Neural cell (in vitro differentiated cells): ENCODE data around the gene SPP1. TPM values are rescaled to one million over a fixed set of nuclear protein-coding genes. Genes with fewer than 3 reads are reported as not detected.
"Not testable (repeated sequence)": the region's sequence is repeated elsewhere in the genome, so short reads cannot be mapped to it uniquely, and the experiment has no call there.

ENCODE experiments used
- H2AFZ ChIP-seq: fragments of 200-600, 300-800 bp; sonication (generic), shearing (Covaris generic); 2 replicates; pipeline ENCODE4 v1.6.0; 2014; ENCODE audit warnings: low read depth, mild to moderate bottlenecking, antibody characterized with exemption, low read length, moderate library complexity
- H3F3A ChIP-seq: fragments of 200-600 bp; shearing (Covaris generic); 2 replicates; pipeline ENCODE4 v1.6.1; 2016; ENCODE audit warnings: mild to moderate bottlenecking, moderate library complexity, mixed read lengths, antibody characterized with exemption, low read length; ENCODE audit not compliant: insufficient read depth, poor library complexity, severe bottlenecking
- H3K27ac ChIP-seq: fragments of 200-600, 300-800 bp; sonication (generic), shearing (Covaris generic); 2 replicates; pipeline ENCODE4 v1.5.1; 2014; ENCODE audit warnings: mild to moderate bottlenecking, low read length, moderate library complexity
- H3K27me3 ChIP-seq: fragments of 300-800, 200-600 bp; sonication (generic), shearing (Covaris generic); 2 replicates; pipeline ENCODE4 v1.6.0; 2014; ENCODE audit warnings: mild to moderate bottlenecking, low read depth, low read length, moderate library complexity; ENCODE audit not compliant: insufficient read depth
- H3K36me3 ChIP-seq: fragments of 300-800, 200-600 bp; sonication (generic), shearing (Covaris generic); 2 replicates; pipeline ENCODE4 v1.5.1; 2014; ENCODE audit warnings: mild to moderate bottlenecking, antibody characterized with exemption, low read length, moderate library complexity; ENCODE audit not compliant: insufficient read depth
- H3K4me2 ChIP-seq: fragments of 300-800, 200-600 bp; sonication (generic), shearing (Covaris generic); 2 replicates; pipeline ENCODE4 v1.6.0; 2014; ENCODE audit warnings: mild to moderate bottlenecking, low read length
- H3K4me3 ChIP-seq: fragments of 300-800, 200-600 bp; sonication (generic), shearing (Covaris generic); 2 replicates; pipeline ENCODE4 v1.5.1; 2014; ENCODE audit warnings: mild to moderate bottlenecking, low read length, moderate library complexity
- H3K79me2 ChIP-seq: fragments of 200-600 bp; shearing (Covaris generic); replicated peaks from 2 replicates; pipeline ENCODE4 v1.6.0; 2014; ENCODE audit warnings: mild to moderate bottlenecking, low read length, moderate library complexity; ENCODE audit not compliant: insufficient read depth
- H3K9ac ChIP-seq: fragments of 300-800, 200-600 bp; sonication (generic), shearing (Covaris generic); 2 replicates; pipeline ENCODE4 v1.6.1; 2016; ENCODE audit warnings: mild to moderate bottlenecking, low read length, mixed read lengths
- H3K9me2 ChIP-seq: fragments of 200-600 bp; shearing (Covaris generic); 2 replicates; pipeline ENCODE4 v1.6.1; 2016; ENCODE audit warnings: mild to moderate bottlenecking, low read length, mixed read lengths; ENCODE audit not compliant: insufficient read depth
- H3K9me3 ChIP-seq: fragments of 200-600, 300-800 bp; sonication (generic), shearing (Covaris generic); 2 replicates; pipeline ENCODE4 v1.6.1; 2016; ENCODE audit warnings: mild to moderate bottlenecking, mixed run types, low read length, moderate library complexity, mixed read lengths
- H4K20me1 ChIP-seq: fragments of 200-600 bp; shearing (Covaris generic); 2 replicates; pipeline ENCODE4 v1.6.1; 2016; ENCODE audit warnings: mild to moderate bottlenecking, mixed run types; ENCODE audit not compliant: insufficient read depth
- EP300 ChIP-seq: fragments of 450-650 bp; conservative IDR thresholded peaks from 2 replicates; pipeline ENCODE4 v1.6.1; 2014; ENCODE audit warnings: antibody characterized with exemption, mild to moderate bottlenecking, moderate library complexity; ENCODE audit not compliant: poor library complexity, severe bottlenecking
- EZH2 ChIP-seq: fragments of 200-600, 300-800 bp; shearing (Covaris generic), sonication (generic); IDR thresholded peaks from 2 replicates; pipeline ENCODE4 v1.6.1; 2014; ENCODE audit warnings: antibody characterized with exemption, low read length, borderline replicate concordance, mild to moderate bottlenecking; ENCODE audit not compliant: insufficient read depth, poor library complexity, severe bottlenecking
- MXI1 ChIP-seq: fragments of 450-650 bp; conservative IDR thresholded peaks from 2 replicates; pipeline ENCODE4 v1.6.1; 2014; ENCODE audit warnings: antibody characterized with exemption, mild to moderate bottlenecking; ENCODE audit not compliant: poor library complexity, severe bottlenecking
- POLR2AphosphoS5 ChIP-seq: IDR thresholded peaks from 2 replicates; pipeline ENCODE4 v1.6.1; 2012
- RAD21 ChIP-seq: fragments of 450-650 bp; conservative IDR thresholded peaks from 2 replicates; pipeline ENCODE4 v1.6.1; 2014; ENCODE audit warnings: antibody characterized with exemption, mild to moderate bottlenecking, moderate library complexity
- SMC3 ChIP-seq: fragments of 450-650 bp; conservative IDR thresholded peaks from 2 replicates; pipeline ENCODE4 v1.6.1; 2014; ENCODE audit warnings: antibody characterized with exemption, mild to moderate bottlenecking, moderate library complexity; ENCODE audit not compliant: poor library complexity
- TAF1 ChIP-seq: IDR thresholded peaks from 2 replicates; pipeline ENCODE4 v1.6.1; 2012; ENCODE audit warnings: low read depth
- polyA plus RNA-seq: library from polyadenylated mRNA; depleted of rRNA; stranded (reverse); fragments of >200 nt; gene quantifications from 2 replicates; pipeline ENCODE4 v1.2.3, GENCODE V29; 2014
- TF ChIP-seq, protein P1 (sequence below): fragments of 450-650 bp; IDR thresholded peaks from 2 replicates; pipeline ENCODE4 v1.5.1; 2014; ENCODE audit warnings: antibody characterized with exemption, mild to moderate bottlenecking, moderate library complexity; ENCODE audit not compliant: poor library complexity, severe bottlenecking
- TF ChIP-seq, protein P2 (sequence below): IDR thresholded peaks from 2 replicates; pipeline ENCODE4 v1.6.1; 2012; ENCODE audit warnings: borderline replicate concordance

SPP1 gene
- polyA plus RNA-seq, 1 donor from 2014 or later, result 0.35 TPM

DNA sequence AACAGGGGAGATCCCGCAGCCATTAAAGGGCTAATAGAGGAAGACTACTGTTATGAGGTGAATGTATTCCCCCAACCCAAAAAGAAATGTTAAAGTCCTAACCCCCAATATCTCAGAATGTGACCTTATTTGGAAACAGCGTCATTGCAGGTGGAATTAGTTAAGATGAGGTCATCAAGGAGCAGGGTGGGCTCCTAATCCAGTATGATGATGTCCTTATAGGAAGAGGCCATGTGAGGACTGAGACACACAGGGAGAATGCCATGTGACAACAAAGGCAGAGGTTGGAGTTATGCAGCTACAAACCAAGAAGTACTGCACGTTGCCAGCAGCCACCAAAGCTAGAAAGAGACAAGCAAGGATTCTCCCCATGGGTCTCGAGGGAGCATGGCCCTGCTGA, 14.3 kb downstream of the SPP1 start:
- TF ChIP-seq, protein P1, sequence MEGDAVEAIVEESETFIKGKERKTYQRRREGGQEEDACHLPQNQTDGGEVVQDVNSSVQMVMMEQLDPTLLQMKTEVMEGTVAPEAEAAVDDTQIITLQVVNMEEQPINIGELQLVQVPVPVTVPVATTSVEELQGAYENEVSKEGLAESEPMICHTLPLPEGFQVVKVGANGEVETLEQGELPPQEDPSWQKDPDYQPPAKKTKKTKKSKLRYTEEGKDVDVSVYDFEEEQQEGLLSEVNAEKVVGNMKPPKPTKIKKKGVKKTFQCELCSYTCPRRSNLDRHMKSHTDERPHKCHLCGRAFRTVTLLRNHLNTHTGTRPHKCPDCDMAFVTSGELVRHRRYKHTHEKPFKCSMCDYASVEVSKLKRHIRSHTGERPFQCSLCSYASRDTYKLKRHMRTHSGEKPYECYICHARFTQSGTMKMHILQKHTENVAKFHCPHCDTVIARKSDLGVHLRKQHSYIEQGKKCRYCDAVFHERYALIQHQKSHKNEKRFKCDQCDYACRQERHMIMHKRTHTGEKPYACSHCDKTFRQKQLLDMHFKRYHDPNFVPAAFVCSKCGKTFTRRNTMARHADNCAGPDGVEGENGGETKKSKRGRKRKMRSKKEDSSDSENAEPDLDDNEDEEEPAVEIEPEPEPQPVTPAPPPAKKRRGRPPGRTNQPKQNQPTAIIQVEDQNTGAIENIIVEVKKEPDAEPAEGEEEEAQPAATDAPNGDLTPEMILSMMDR, result no peak
- no peak for TF ChIP-seq EP300
- TF ChIP-seq POLR2AphosphoS5, result no peak
- TF ChIP-seq, protein P2, sequence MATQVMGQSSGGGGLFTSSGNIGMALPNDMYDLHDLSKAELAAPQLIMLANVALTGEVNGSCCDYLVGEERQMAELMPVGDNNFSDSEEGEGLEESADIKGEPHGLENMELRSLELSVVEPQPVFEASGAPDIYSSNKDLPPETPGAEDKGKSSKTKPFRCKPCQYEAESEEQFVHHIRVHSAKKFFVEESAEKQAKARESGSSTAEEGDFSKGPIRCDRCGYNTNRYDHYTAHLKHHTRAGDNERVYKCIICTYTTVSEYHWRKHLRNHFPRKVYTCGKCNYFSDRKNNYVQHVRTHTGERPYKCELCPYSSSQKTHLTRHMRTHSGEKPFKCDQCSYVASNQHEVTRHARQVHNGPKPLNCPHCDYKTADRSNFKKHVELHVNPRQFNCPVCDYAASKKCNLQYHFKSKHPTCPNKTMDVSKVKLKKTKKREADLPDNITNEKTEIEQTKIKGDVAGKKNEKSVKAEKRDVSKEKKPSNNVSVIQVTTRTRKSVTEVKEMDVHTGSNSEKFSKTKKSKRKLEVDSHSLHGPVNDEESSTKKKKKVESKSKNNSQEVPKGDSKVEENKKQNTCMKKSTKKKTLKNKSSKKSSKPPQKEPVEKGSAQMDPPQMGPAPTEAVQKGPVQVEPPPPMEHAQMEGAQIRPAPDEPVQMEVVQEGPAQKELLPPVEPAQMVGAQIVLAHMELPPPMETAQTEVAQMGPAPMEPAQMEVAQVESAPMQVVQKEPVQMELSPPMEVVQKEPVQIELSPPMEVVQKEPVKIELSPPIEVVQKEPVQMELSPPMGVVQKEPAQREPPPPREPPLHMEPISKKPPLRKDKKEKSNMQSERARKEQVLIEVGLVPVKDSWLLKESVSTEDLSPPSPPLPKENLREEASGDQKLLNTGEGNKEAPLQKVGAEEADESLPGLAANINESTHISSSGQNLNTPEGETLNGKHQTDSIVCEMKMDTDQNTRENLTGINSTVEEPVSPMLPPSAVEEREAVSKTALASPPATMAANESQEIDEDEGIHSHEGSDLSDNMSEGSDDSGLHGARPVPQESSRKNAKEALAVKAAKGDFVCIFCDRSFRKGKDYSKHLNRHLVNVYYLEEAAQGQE, result no peak
- TF ChIP-seq EZH2, result no peak
- no peak for TF ChIP-seq RAD21
- TF ChIP-seq TAF1, result no peak
- no peak for TF ChIP-seq MXI1
- TF ChIP-seq SMC3, result no peak
- H3K9me2 ChIP-seq, result no peaks in the 10 kb centered on the region
- no peak overlapping the region for H3K9ac ChIP-seq
- H3K9me3 ChIP-seq, result no peaks in the 10 kb centered on the region
- H3K4me3 ChIP-seq, result no peak overlapping the region
- H2AFZ ChIP-seq, result no peak overlapping the region
- H3K79me2 ChIP-seq, result no peaks in the 10 kb centered on the region
- H3K27me3 ChIP-seq, result no peaks in the 10 kb centered on the region
- H3K27ac ChIP-seq, result no peak overlapping the region
- H3K36me3 ChIP-seq, result no peaks in the 10 kb centered on the region
- no peaks in the 10 kb centered on the region for H4K20me1 ChIP-seq
- H3K4me2 ChIP-seq, result no peak overlapping the region
- H3F3A ChIP-seq, result no peaks in the 10 kb centered on the region

DNA sequence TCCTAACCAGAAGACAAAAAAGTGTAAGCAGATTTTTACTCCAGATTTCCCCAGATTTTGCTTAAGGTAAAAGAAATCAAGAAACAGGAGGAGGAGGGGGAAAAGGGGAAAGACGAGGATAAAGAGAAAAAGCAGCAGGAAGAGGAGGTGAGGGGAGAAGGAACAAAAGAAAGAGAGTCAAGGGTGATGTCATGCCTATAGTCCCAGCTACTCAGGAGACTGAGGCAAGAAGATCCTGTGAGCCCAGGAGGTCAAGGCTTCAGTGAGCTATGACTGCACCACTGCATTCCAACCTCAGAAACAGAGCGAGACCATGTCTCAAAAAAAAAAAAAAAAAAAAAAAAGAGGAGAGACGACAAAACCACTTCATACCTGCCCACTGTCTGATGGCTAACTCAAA, 19.9 kb downstream of the SPP1 start:
- H3K9me3 ChIP-seq, result no peaks in the 10 kb centered on the region
- H3K36me3 ChIP-seq, result no peaks in the 10 kb centered on the region
- H3K4me3 ChIP-seq, result no peak overlapping the region
- no peak overlapping the region for H3K9ac ChIP-seq
- no peaks in the 10 kb centered on the region for H3F3A ChIP-seq
- no peaks in the 10 kb centered on the region for H3K79me2 ChIP-seq
- H4K20me1 ChIP-seq, result no peaks in the 10 kb centered on the region
- TF ChIP-seq, protein P1, result no peak
- no peak overlapping the region for H3K27ac ChIP-seq
- no peak overlapping the region for H2AFZ ChIP-seq
- no peak overlapping the region for H3K4me2 ChIP-seq
- H3K9me2 ChIP-seq, result no peaks in the 10 kb centered on the region
- H3K27me3 ChIP-seq, result no peaks in the 10 kb centered on the region

- not testable (repeated sequence) for H3K4me3 ChIP-seq, H4K20me1 ChIP-seq, H2AFZ ChIP-seq, H3F3A ChIP-seq, H3K4me2 ChIP-seq, H3K9me3 ChIP-seq, H3K9me2 ChIP-seq, H3K27me3 ChIP-seq, H3K27ac ChIP-seq, H3K79me2 ChIP-seq, H3K9ac ChIP-seq, H3K36me3 ChIP-seq
These were observed 23.7 kb downstream of the SPP1 start for GRCh38 chr4:87999191-87999691.
